ENCODE measurements around the gene LRGUK. TPM values are rescaled to one million over a fixed set of nuclear protein-coding genes. Genes with fewer than 3 reads are reported as not detected.

The LRGUK gene
- total RNA-seq, 1 experiment from 2014 or later = 0.49 TPM

DNA sequence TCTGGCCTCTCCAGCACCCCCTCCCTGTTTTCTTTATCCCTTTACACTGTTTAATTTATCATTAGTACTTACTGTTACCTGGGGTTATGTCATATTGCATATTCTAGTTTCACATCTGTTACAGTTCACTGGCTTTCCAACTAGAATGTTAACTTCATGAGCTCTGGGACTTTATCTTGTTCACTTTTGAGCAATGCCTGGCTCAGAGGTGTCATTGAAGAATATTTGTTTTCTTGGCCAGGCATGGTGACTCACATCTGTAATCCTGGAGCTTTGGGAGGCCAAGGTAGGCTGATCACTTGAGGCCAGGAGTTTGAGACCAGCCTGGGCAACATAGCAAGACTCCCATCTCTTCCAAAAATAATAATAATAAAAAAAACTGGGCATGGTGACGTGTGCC is 40.7 kb downstream of the LRGUK start:
- no peaks in the 10 kb centered on the region for H3K4me1 ChIP-seq (ENCODE audit: control insufficient read depth in 1 of 2, insufficient read depth in 2 of 2, low read length in 2 of 2)
- ChIA-PET CTCF (interaction anchor here (0.8 kb wide), 1 partner anchor 27 kb away, joined by 4 read pairs; no protein-coding TSS in a partner anchor), POLR2A (no interaction called here), RAD21 (ENCODE audit: low non-redundant PET in 1 of 2, low total read pairs in 2 of 2, uncharacterized antibody in 2 of 2, unreplicated experiment in 2 of 2) (no interaction called here)
- H3K9me3 ChIP-seq (ENCODE audit: control insufficient read depth in 1 of 2, insufficient read depth in 1 of 2, low read depth in 1 of 2, low read length in 2 of 2) = no peaks in the 10 kb centered on the region
- BruUV-seq (replicated peaks) = no TSS peak
- no peaks in the 10 kb centered on the region; the same call in 1 of the 2 replicates for H3K9me2 ChIP-seq (ENCODE audit: insufficient read depth)
- H3K79me2 ChIP-seq (ENCODE audit: insufficient read depth, low read length) = no peaks in the 10 kb centered on the region
- H2AFZ ChIP-seq (ENCODE audit: low read depth, low read length, poor library complexity, severe bottlenecking) = no peak overlapping the region
- no peaks in the 10 kb centered on the region for H3K27me3 ChIP-seq (ENCODE audit: insufficient read depth, low read length)
- H4K20me1 ChIP-seq (ENCODE audit: insufficient read depth) = no peaks in the 10 kb centered on the region
- no peak overlapping the region for H3K4me2 ChIP-seq (ENCODE audit: low read length)
- H3K9ac ChIP-seq (ENCODE audit: low read length) = no peak overlapping the region
- H3K27ac ChIP-seq (ENCODE audit: low read depth, low read length) = no peak overlapping the region
- ATAC-seq (no peak), DNase-seq (ENCODE audit: low read depth, low spot score) (no peak)
- intact Hi-C loops (cut with micrococcal nuclease) = no loop called here
- TF ChIP-seq SRF (IDR thresholded peaks at IDR 0.05; ENCODE audit: low read depth) (no peak), RAD21 (IDR thresholded peaks at IDR 0.05; ENCODE audit: low read depth) (no peak), EZH2 (IDR thresholded peaks at IDR 0.05) (no peak), CEBPB (IDR thresholded peaks at IDR 0.05; ENCODE audit: low read depth) (no peak), JUND (IDR thresholded peaks at IDR 0.05) (no peak), TCF7L2 (IDR thresholded peaks at IDR 0.05; ENCODE audit: borderline replicate concordance, extremely low read depth, insufficient read depth, insufficient read length) (no peak), ZNF274 (IDR thresholded peaks at IDR 0.05; ENCODE audit: low read depth, low read length) (no peak), ZFX (IDR thresholded peaks at IDR 0.05) (no peak), POLR2AphosphoS5 (IDR thresholded peaks at IDR 0.05; ENCODE audit: low read depth, low read length) (no peak), SP1 (IDR thresholded peaks at IDR 0.05; ENCODE audit: low read depth) (no peak), YY1 (IDR thresholded peaks at IDR 0.05; ENCODE audit: extremely low read depth, insufficient replicate concordance, low read depth, low read length) (no peak)
- TF ChIP-seq, protein P1, sequence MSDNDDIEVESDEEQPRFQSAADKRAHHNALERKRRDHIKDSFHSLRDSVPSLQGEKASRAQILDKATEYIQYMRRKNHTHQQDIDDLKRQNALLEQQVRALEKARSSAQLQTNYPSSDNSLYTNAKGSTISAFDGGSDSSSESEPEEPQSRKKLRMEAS (IDR thresholded peaks at IDR 0.05) = no peak
- H3K36me3 ChIP-seq (ENCODE audit: control insufficient read depth in 1 of 2, insufficient read depth in 2 of 2, low read length in 2 of 2) = no peaks in the 10 kb centered on the region
- no peak overlapping the region for H3K4me3 ChIP-seq (replicated peaks in 1 of 2; ENCODE audit: low read depth in 1 of 2, low read length in 2 of 2)

- intact Hi-C loops (cut with micrococcal nuclease) = no loop called here
- Histone ChIP-seq H3K4me1 (ENCODE audit: control insufficient read depth in 1 of 2, insufficient read depth in 2 of 2, low read length in 2 of 2) (peaks cover 10 to 16% of the 10 kb centered on the region in 2 experiments), H3K9me2 (ENCODE audit: insufficient read depth) (no peaks in the 10 kb centered on the region), H3K9me3 (ENCODE audit: control insufficient read depth in 1 of 2, insufficient read depth in 1 of 2, low read depth in 1 of 2, low read length in 2 of 2) (no peaks in the 10 kb centered on the region), H2AFZ (ENCODE audit: low read depth, low read length, poor library complexity, severe bottlenecking) (peak overlapping the region; percentile 15), H3K9ac (ENCODE audit: low read length) (no peak overlapping the region), H3K27ac (ENCODE audit: low read depth, low read length) (peak overlapping the region; percentile 37; the same call in 1 of the 2 replicates), H3K4me2 (ENCODE audit: low read length) (peak overlapping the region; percentile 57), H3K27me3 (ENCODE audit: insufficient read depth, low read length) (no peaks in the 10 kb centered on the region), H3K79me2 (ENCODE audit: insufficient read depth, low read length) (no peaks in the 10 kb centered on the region), H3K36me3 (ENCODE audit: control insufficient read depth in 1 of 2, insufficient read depth in 2 of 2, low read length in 2 of 2) (no peaks in the 10 kb centered on the region), H4K20me1 (ENCODE audit: insufficient read depth) (no peaks in the 10 kb centered on the region), H3K4me3 (replicated peaks in 1 of 2; ENCODE audit: low read depth in 1 of 2, low read length in 2 of 2) (0 out of 4 replicates have a peak overlapping the region, but pooled peaks of 1 of the 2 experiments have one; percentile 9)
- ChIA-PET CTCF (interaction anchor here (1.0 kb wide), 1 partner anchor 33 kb away, joined by 3 read pairs; no protein-coding TSS in a partner anchor), RAD21 (ENCODE audit: low non-redundant PET in 1 of 2, low total read pairs in 2 of 2, uncharacterized antibody in 2 of 2, unreplicated experiment in 2 of 2) (no interaction called here), POLR2A (no interaction called here)
- DNase-seq (ENCODE audit: low read depth, low spot score) (peak; percentile 70), ATAC-seq (peak; percentile 95)
- BruUV-seq (replicated peaks) = no TSS peak
- TF ChIP-seq CEBPB (IDR thresholded peaks at IDR 0.05; ENCODE audit: low read depth) (peak; percentile 83), EZH2phosphoT487 (IDR thresholded peaks at IDR 0.05; ENCODE audit: borderline replicate concordance) (no peak), SIN3A (IDR thresholded peaks at IDR 0.05; ENCODE audit: low read depth) (0 out of 2 replicates have a peak, but pooled peaks have one; percentile 34), TCF7L2 (IDR thresholded peaks at IDR 0.05; ENCODE audit: borderline replicate concordance, extremely low read depth, insufficient read depth, insufficient read length) (no peak), ELF1 (IDR thresholded peaks at IDR 0.05; ENCODE audit: borderline replicate concordance, low read depth) (no peak), EZH2 (IDR thresholded peaks at IDR 0.05) (no peak), FOSL1 (IDR thresholded peaks at IDR 0.05; ENCODE audit: low read depth) (peak; percentile 89), POLR2A (IDR thresholded peaks at IDR 0.05; ENCODE audit: borderline replicate concordance, extremely low read depth, insufficient read depth, insufficient read length) (no peak), SP1 (IDR thresholded peaks at IDR 0.05; ENCODE audit: low read depth) (peak; percentile 77), EGR1 (IDR thresholded peaks at IDR 0.05; ENCODE audit: low read depth) (no peak)
- TF ChIP-seq, protein P2, sequence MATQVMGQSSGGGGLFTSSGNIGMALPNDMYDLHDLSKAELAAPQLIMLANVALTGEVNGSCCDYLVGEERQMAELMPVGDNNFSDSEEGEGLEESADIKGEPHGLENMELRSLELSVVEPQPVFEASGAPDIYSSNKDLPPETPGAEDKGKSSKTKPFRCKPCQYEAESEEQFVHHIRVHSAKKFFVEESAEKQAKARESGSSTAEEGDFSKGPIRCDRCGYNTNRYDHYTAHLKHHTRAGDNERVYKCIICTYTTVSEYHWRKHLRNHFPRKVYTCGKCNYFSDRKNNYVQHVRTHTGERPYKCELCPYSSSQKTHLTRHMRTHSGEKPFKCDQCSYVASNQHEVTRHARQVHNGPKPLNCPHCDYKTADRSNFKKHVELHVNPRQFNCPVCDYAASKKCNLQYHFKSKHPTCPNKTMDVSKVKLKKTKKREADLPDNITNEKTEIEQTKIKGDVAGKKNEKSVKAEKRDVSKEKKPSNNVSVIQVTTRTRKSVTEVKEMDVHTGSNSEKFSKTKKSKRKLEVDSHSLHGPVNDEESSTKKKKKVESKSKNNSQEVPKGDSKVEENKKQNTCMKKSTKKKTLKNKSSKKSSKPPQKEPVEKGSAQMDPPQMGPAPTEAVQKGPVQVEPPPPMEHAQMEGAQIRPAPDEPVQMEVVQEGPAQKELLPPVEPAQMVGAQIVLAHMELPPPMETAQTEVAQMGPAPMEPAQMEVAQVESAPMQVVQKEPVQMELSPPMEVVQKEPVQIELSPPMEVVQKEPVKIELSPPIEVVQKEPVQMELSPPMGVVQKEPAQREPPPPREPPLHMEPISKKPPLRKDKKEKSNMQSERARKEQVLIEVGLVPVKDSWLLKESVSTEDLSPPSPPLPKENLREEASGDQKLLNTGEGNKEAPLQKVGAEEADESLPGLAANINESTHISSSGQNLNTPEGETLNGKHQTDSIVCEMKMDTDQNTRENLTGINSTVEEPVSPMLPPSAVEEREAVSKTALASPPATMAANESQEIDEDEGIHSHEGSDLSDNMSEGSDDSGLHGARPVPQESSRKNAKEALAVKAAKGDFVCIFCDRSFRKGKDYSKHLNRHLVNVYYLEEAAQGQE (IDR thresholded peaks at IDR 0.05; ENCODE audit: low read depth) = no peak
Observed at GRCh38 chr7:134174795-134175261, 47.7 kb downstream of the LRGUK start.

All from HCT116 (cell line).